Keratinocyte (primary cell): ENCODE data around the gene KLF7. TPM values are rescaled to one million over a fixed set of nuclear protein-coding genes. Genes with fewer than 3 reads are reported as not detected.
A peak's percentile ranks its signal among the peaks of the same experiment; 100 is the strongest.

Source experiments
- DNase-seq: peaks from one replicate; pipeline ENCODE4 v3.0.0-alpha.2; 2011; ENCODE audit warnings: low read depth, missing footprints, low spot score
- FAIRE-seq: peaks from 2 replicates; lab custom pipeline; 2011; peaks lifted over from hg19 to GRCh38; lab: Jason Lieb, UNC
- H2AFZ ChIP-seq: 2 replicates; pipeline ENCODE4 v1.6.0; 2012; ENCODE audit warnings: low read length, control low read depth, inconsistent platforms; ENCODE audit not compliant: control insufficient read depth
- H3K27ac ChIP-seq: 2 replicates; pipeline ENCODE4 v1.5.1; 2011; ENCODE audit warnings: low read length; ENCODE audit not compliant: control insufficient read depth, insufficient read depth
- H3K27me3 ChIP-seq: 3 replicates; pipeline ENCODE4 v1.6.0; 2011; ENCODE audit warnings: low read length; ENCODE audit not compliant: control insufficient read depth, insufficient read depth; ENCODE audit errors: extremely low read depth
- H3K36me3 ChIP-seq, 2 experiments: 2 replicates in 1 of 2; 3 replicates in 1 of 2; pipeline ENCODE4 v1.5.1; 2011; ENCODE audit warnings: low read length in 2 of 2, mild to moderate bottlenecking in 1 of 2; ENCODE audit not compliant: control insufficient read depth in 2 of 2, insufficient read depth in 2 of 2; ENCODE audit errors: extremely low read depth in 1 of 2
- H3K4me1 ChIP-seq: 3 replicates; pipeline ENCODE4 v1.5.1; 2011; ENCODE audit warnings: low read length; ENCODE audit not compliant: control insufficient read depth, insufficient read depth; ENCODE audit errors: extremely low read depth
- H3K4me2 ChIP-seq: 3 replicates; pipeline ENCODE4 v1.6.0; 2011; ENCODE audit warnings: low read depth, low read length; ENCODE audit not compliant: control insufficient read depth, insufficient read depth; ENCODE audit errors: extremely low read depth
- H3K4me3 ChIP-seq, 3 experiments: fragments of 200-600 bp in 1 of 3; sonication (generic) in 1 of 3; 2 replicates in 2 of 3; 3 replicates in 1 of 3; pipeline ENCODE4 v1.5.1; 2011 to 2016; ENCODE audit warnings: low read length in 3 of 3, mild to moderate bottlenecking in 3 of 3, control low read depth in 2 of 3, inconsistent platforms in 1 of 3, low read depth in 1 of 3, mixed read lengths in 1 of 3, mixed run types in 1 of 3, moderate library complexity in 1 of 3; ENCODE audit not compliant: control insufficient read depth in 2 of 3, insufficient read depth in 2 of 3; ENCODE audit errors: extremely low read depth in 1 of 3
- H3K79me2 ChIP-seq: 2 replicates; pipeline ENCODE4 v1.6.0; 2012; ENCODE audit warnings: low read length; ENCODE audit not compliant: control insufficient read depth, insufficient read depth
- H3K9ac ChIP-seq: 3 replicates; pipeline ENCODE4 v1.6.0; 2011; ENCODE audit warnings: low read length; ENCODE audit not compliant: control insufficient read depth, insufficient read depth; ENCODE audit errors: extremely low read depth
- H3K9me1 ChIP-seq: 3 replicates; pipeline ENCODE4 v1.6.0; 2011; ENCODE audit warnings: low read length; ENCODE audit not compliant: control insufficient read depth, insufficient read depth; ENCODE audit errors: extremely low read depth
- H3K9me3 ChIP-seq: 2 replicates; pipeline ENCODE4 v1.5.1; 2012; ENCODE audit warnings: low read depth, low read length; ENCODE audit not compliant: control insufficient read depth
- H4K20me1 ChIP-seq: 3 replicates; pipeline ENCODE4 v1.6.0; 2011; ENCODE audit warnings: low read length; ENCODE audit not compliant: control insufficient read depth, insufficient read depth; ENCODE audit errors: extremely low read depth
- EZH2 ChIP-seq: IDR thresholded peaks from one replicate; pipeline ENCODE4 v1.6.1; 2012; ENCODE audit warnings: inconsistent platforms, mild to moderate bottlenecking, low read length, moderate library complexity
- dilution Hi-C: fragments of 300-500 bp; cut with MboI; formaldehyde crosslinking; loops from one replicate; pipeline ENCODE4 v1.7.0; 2020; ENCODE audit warnings: low sequenced_read_pairs; ENCODE audit not compliant: extremely low pct_ligation_motif_present
- polyA plus RNA-seq, 5 experiments: library from polyadenylated mRNA; depleted of rRNA in 3 of 5; stranded (reverse) in 3 of 5; stranded (forward) in 1 of 5; unstranded in 1 of 5; fragments of >200 nt; gene quantifications; 1 replicate in 1 of 5; 2 replicates in 3 of 5; 3 replicates in 1 of 5; pipeline versions ENCODE4 v1.2.1 to v1.2.3, GENCODE V29; 2011 to 2012; ENCODE audit warnings: missing spikeins in 2 of 5, low read depth in 1 of 5, low replicate concordance in 1 of 5
- TF ChIP-seq, protein P1 (sequence below), 3 experiments: IDR thresholded peaks in 1 of 3; conservative IDR thresholded peaks in 1 of 3; optimal IDR thresholded peaks in 1 of 3; 2 replicates in 2 of 3; 3 replicates in 1 of 3; pipeline versions ENCODE3 to v1.5.1; 2011; ENCODE audit warnings: low read length in 3 of 3, mild to moderate bottlenecking in 3 of 3, moderate library complexity in 2 of 3, control low read depth in 1 of 3, inconsistent platforms in 1 of 3; ENCODE audit not compliant: insufficient read depth in 2 of 3; ENCODE audit errors: extremely low read depth in 1 of 3

KLF7 gene
- polyA plus RNA-seq, 1 donor (not counting 4 experiments of a cell fraction or from before 2014, with no cell fraction given), result 44.7 TPM

DNA sequence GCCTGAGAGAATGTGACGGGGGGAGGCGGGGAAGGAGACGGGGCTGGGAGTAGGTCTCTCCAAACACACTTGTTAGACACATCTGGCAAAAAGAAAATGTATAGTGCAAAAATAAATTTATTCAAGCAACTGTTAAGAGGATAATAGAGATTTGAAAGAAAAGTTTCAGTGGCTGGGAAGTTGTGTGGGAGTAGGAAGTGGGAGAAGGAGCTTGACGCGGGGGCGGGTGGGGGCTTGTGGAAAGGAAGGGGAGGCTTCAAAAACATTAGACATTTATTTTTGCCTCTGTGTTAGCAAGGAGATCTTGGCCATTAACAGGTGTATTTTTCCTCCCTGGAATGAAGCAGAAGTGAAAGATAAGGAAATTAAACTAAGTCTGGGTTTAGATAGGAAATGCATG lies 90.3 kb downstream of the KLF7 start:
- DNase-seq (no peak), FAIRE-seq (no peak)
- Histone ChIP-seq H3K9ac (no peak overlapping the region), H4K20me1 (peaks cover 3% of the 10 kb centered on the region), H3K27ac (no peak overlapping the region), H3K4me1 (no peaks in the 10 kb centered on the region), H3K27me3 (no peaks in the 10 kb centered on the region), H2AFZ (no peak overlapping the region), H3K79me2 (no peaks in the 10 kb centered on the region), H3K9me1 (no peaks in the 10 kb centered on the region), H3K4me2 (no peak overlapping the region), H3K4me3 (no peak overlapping the region), H3K36me3 (peaks cover 7 to 17% of the 10 kb centered on the region in 2 experiments), H3K9me3 (no peaks in the 10 kb centered on the region)
- dilution Hi-C loops, result no loop called here
- no peak for TF ChIP-seq EZH2
- TF ChIP-seq, protein P1, sequence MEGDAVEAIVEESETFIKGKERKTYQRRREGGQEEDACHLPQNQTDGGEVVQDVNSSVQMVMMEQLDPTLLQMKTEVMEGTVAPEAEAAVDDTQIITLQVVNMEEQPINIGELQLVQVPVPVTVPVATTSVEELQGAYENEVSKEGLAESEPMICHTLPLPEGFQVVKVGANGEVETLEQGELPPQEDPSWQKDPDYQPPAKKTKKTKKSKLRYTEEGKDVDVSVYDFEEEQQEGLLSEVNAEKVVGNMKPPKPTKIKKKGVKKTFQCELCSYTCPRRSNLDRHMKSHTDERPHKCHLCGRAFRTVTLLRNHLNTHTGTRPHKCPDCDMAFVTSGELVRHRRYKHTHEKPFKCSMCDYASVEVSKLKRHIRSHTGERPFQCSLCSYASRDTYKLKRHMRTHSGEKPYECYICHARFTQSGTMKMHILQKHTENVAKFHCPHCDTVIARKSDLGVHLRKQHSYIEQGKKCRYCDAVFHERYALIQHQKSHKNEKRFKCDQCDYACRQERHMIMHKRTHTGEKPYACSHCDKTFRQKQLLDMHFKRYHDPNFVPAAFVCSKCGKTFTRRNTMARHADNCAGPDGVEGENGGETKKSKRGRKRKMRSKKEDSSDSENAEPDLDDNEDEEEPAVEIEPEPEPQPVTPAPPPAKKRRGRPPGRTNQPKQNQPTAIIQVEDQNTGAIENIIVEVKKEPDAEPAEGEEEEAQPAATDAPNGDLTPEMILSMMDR (optimal IDR thresholded peaks at IDR 0.05 in 1 of 3, IDR thresholded peaks at IDR 0.05 in 1 of 3, conservative IDR thresholded peaks at IDR 0.05 in 1 of 3; ENCODE audit: extremely low read depth in 1 of 3, insufficient read depth in 2 of 3, low read length in 3 of 3), result no peak

DNA sequence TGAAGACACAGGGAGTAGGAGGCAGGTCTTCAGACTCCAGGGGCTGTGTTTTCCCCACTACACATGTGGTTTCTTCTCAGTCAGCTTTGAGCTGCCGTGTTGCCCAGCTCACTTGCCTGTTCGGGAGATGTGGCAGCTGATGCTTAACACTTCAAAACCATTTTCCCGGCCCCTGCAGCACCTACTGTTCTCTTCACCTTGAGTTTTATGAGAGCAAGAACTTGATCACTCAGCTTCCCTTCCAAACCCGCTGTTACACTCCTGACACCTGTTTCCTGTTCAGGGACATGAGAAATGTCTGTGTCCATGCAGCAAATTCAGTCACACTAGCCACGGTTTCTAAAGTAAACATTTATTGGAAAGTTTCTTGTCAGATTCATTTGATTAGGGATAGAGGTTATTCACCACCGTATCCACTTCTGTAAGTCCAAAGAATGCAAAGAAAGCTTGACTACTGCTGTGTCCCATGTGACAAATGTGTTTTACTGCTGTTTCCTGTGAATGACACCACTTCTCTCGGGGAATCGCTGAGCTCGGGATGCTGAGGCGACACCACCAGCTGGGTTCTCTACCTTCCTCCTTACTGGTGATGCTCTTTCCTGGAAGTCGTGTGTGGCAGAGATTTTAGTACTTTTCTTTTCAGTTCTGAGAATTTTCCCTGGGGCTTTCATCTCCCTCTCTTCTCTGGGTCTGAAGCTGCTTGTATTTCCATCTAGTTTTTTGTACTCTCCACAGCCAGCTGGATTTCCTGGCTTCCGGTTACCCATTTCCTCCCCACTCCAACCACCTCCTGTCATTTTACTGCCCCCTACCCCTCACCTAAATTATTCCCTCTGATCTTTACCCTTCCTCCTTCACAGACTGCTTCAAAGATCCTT lies 91.7 kb downstream of the KLF7 start:
- no peaks in the 10 kb centered on the region for H3K4me1 ChIP-seq
- H3K27ac ChIP-seq, result no peak overlapping the region
- H3K9me1 ChIP-seq, result no peaks in the 10 kb centered on the region
- no peaks in the 10 kb centered on the region for H3K9me3 ChIP-seq
- H2AFZ ChIP-seq, result no peak overlapping the region
- peaks cover 2 to 4% of the 10 kb centered on the region in 2 experiments for H3K36me3 ChIP-seq
- FAIRE-seq (no peak), DNase-seq (no peak)
- no peaks in the 10 kb centered on the region for H3K79me2 ChIP-seq
- H3K27me3 ChIP-seq, result no peaks in the 10 kb centered on the region
- H3K4me2 ChIP-seq, result no peak overlapping the region
- no peak overlapping the region for H3K9ac ChIP-seq
- no peak overlapping the region for H3K4me3 ChIP-seq
- H4K20me1 ChIP-seq, result peaks cover 3% of the 10 kb centered on the region
- dilution Hi-C loops, result no loop called here
- TF ChIP-seq, protein P1 (optimal IDR thresholded peaks at IDR 0.05 in 1 of 3, IDR thresholded peaks at IDR 0.05 in 1 of 3, conservative IDR thresholded peaks at IDR 0.05 in 1 of 3; ENCODE audit: extremely low read depth in 1 of 3, insufficient read depth in 2 of 3, low read length in 3 of 3), result peak in 1 of 3 experiments; percentile 23
- no peak for TF ChIP-seq EZH2
